Epithelial cell of proximal tubule (primary cell): ENCODE data around the gene OR2AP1. TPM values are rescaled to one million over a fixed set of nuclear protein-coding genes. Genes with fewer than 3 reads are reported as not detected.

Experiments used
- DNase-seq: peaks from one replicate; pipeline ENCODE4 v3.0.0-alpha.2; 2011; ENCODE audit warnings: low read depth
- H3K4me3 ChIP-seq: 2 replicates; pipeline ENCODE4 v1.5.1; 2011; ENCODE audit warnings: low read depth, mild to moderate bottlenecking, low read length
- CTCF ChIP-seq: conservative IDR thresholded peaks from 2 replicates; pipeline ENCODE4 v1.5.1; 2012; ENCODE audit warnings: low read depth, mild to moderate bottlenecking, low read length
- total RNA-seq: library from RNA; depleted of rRNA; stranded (reverse); fragments of >200 nt; gene quantifications from 2 replicates; pipeline ENCODE4 v1.2.3, GENCODE V29; 2015

OR2AP1 gene
- total RNA-seq, 1 donor from 2014 or later: not detected

- no peak for DNase-seq
- H3K4me3 ChIP-seq: no peak overlapping the region
- TF ChIP-seq CTCF: no peak
Measured at GRCh38 chr12:55607821-55608594, 35.7 kb downstream of the OR2AP1 start.

GRCh38 chr12:55610598-55610997, 38.3 kb downstream of the OR2AP1 start:
- DNase-seq: no peak
- no peak overlapping the region for H3K4me3 ChIP-seq
- TF ChIP-seq CTCF: no peak

GRCh38 chr12:55612646-55613045, 40.4 kb downstream of the OR2AP1 start:
- H3K4me3 ChIP-seq: no peak overlapping the region
- no peak for TF ChIP-seq CTCF
- no peak for DNase-seq

- no peak for TF ChIP-seq CTCF
- DNase-seq: no peak
Measured at GRCh38 chr12:55614764-55615163, 42.5 kb downstream of the OR2AP1 start.

GRCh38 chr12:55619354-55620138, 47.3 kb downstream of the OR2AP1 start:
- H3K4me3 ChIP-seq: no peak overlapping the region
- peak; percentile 76 for TF ChIP-seq CTCF
- DNase-seq: peak; percentile 80

More at GRCh38 chr12:55614764-55615163, 42.5 kb downstream of the OR2AP1 start:
- no peak overlapping the region for H3K4me3 ChIP-seq

GRCh38 chr12:55624056-55624455, 51.8 kb downstream of the OR2AP1 start:
- H3K4me3 ChIP-seq: no peak overlapping the region
- DNase-seq: no peak
- no peak for TF ChIP-seq CTCF

Other genes starting within 250 kb of the OR2AP1 start
- gene OR6C3, start 241.7 kb upstream of the OR2AP1 start, total RNA-seq: not detected in 2 replicates
- gene OR6C75, start 209.5 kb upstream of the OR2AP1 start, total RNA-seq: 0.29 TPM in 1 of 2 replicates, not detected in the other
- gene OR6C65, start 171.9 kb upstream of the OR2AP1 start, total RNA-seq: not detected in 2 replicates
- gene OR6C76, start 146.2 kb upstream of the OR2AP1 start, total RNA-seq: not detected in 2 replicates
- not detected in 2 replicates for gene OR6C2, start 128.4 kb upstream of the OR2AP1 start, total RNA-seq
- not detected in 2 replicates for gene OR6C70, start 102.3 kb upstream of the OR2AP1 start, total RNA-seq
- gene OR6C68, start 80.1 kb upstream of the OR2AP1 start, total RNA-seq: not detected in 2 replicates
- not detected in 2 replicates for gene OR6C4, start 22.9 kb upstream of the OR2AP1 start, total RNA-seq
- not detected in 2 replicates for gene OR10P1, start 64.4 kb downstream of the OR2AP1 start, total RNA-seq
- gene ITGA7, start 135.4 kb downstream of the OR2AP1 start, total RNA-seq: 3.8 and 7.7 TPM in 2 replicates
- 157 and 187 TPM in 2 replicates for gene BLOC1S1, start 143.6 kb downstream of the OR2AP1 start, total RNA-seq
- 2.3 and 2.5 TPM in 2 replicates for gene RDH5, start 147.9 kb downstream of the OR2AP1 start, total RNA-seq
- gene CD63, start 156.5 kb downstream of the OR2AP1 start, total RNA-seq: 758 and 1,095 TPM in 2 replicates
- 2.8 and 8.5 TPM in 2 replicates for gene GDF11, start 170.7 kb downstream of the OR2AP1 start, total RNA-seq
- gene SARNP, start 245.3 kb downstream of the OR2AP1 start, total RNA-seq: 155 and 203 TPM in 2 replicates
- gene ORMDL2, start 245.6 kb downstream of the OR2AP1 start, total RNA-seq: 40.5 and 47.1 TPM in 2 replicates